Keratinocyte (primary cell): ENCODE data around the gene RASIP1. TPM values are rescaled to one million over a fixed set of nuclear protein-coding genes. Genes with fewer than 3 reads are reported as not detected.

Experiments
- DNase-seq: peaks from one replicate; pipeline ENCODE4 v3.0.0-alpha.2; 2011; ENCODE audit warnings: low read depth, missing footprints, low spot score
- FAIRE-seq: peaks from 2 replicates; lab custom pipeline; 2011; peaks lifted over from hg19 to GRCh38; lab: Jason Lieb, UNC
- H2AFZ ChIP-seq: 2 replicates; pipeline ENCODE4 v1.6.0; 2012; ENCODE audit warnings: low read length, control low read depth, inconsistent platforms; ENCODE audit not compliant: control insufficient read depth
- H3K27ac ChIP-seq: 2 replicates; pipeline ENCODE4 v1.5.1; 2011; ENCODE audit warnings: low read length; ENCODE audit not compliant: control insufficient read depth, insufficient read depth
- H3K27me3 ChIP-seq: 3 replicates; pipeline ENCODE4 v1.6.0; 2011; ENCODE audit warnings: low read length; ENCODE audit not compliant: control insufficient read depth, insufficient read depth; ENCODE audit errors: extremely low read depth
- H3K36me3 ChIP-seq, 2 experiments: 2 replicates in 1 of 2; 3 replicates in 1 of 2; pipeline ENCODE4 v1.5.1; 2011; ENCODE audit warnings: low read length in 2 of 2, mild to moderate bottlenecking in 1 of 2; ENCODE audit not compliant: control insufficient read depth in 2 of 2, insufficient read depth in 2 of 2; ENCODE audit errors: extremely low read depth in 1 of 2
- H3K4me1 ChIP-seq: 3 replicates; pipeline ENCODE4 v1.5.1; 2011; ENCODE audit warnings: low read length; ENCODE audit not compliant: control insufficient read depth, insufficient read depth; ENCODE audit errors: extremely low read depth
- H3K4me2 ChIP-seq: 3 replicates; pipeline ENCODE4 v1.6.0; 2011; ENCODE audit warnings: low read depth, low read length; ENCODE audit not compliant: control insufficient read depth, insufficient read depth; ENCODE audit errors: extremely low read depth
- H3K4me3 ChIP-seq, 3 experiments: fragments of 200-600 bp in 1 of 3; sonication (generic) in 1 of 3; 2 replicates in 2 of 3; 3 replicates in 1 of 3; pipeline ENCODE4 v1.5.1; 2011 to 2016; ENCODE audit warnings: low read length in 3 of 3, mild to moderate bottlenecking in 3 of 3, control low read depth in 2 of 3, inconsistent platforms in 1 of 3, low read depth in 1 of 3, mixed read lengths in 1 of 3, mixed run types in 1 of 3, moderate library complexity in 1 of 3; ENCODE audit not compliant: control insufficient read depth in 2 of 3, insufficient read depth in 2 of 3; ENCODE audit errors: extremely low read depth in 1 of 3
- H3K79me2 ChIP-seq: 2 replicates; pipeline ENCODE4 v1.6.0; 2012; ENCODE audit warnings: low read length; ENCODE audit not compliant: control insufficient read depth, insufficient read depth
- H3K9ac ChIP-seq: 3 replicates; pipeline ENCODE4 v1.6.0; 2011; ENCODE audit warnings: low read length; ENCODE audit not compliant: control insufficient read depth, insufficient read depth; ENCODE audit errors: extremely low read depth
- H3K9me1 ChIP-seq: 3 replicates; pipeline ENCODE4 v1.6.0; 2011; ENCODE audit warnings: low read length; ENCODE audit not compliant: control insufficient read depth, insufficient read depth; ENCODE audit errors: extremely low read depth
- H3K9me3 ChIP-seq: 2 replicates; pipeline ENCODE4 v1.5.1; 2012; ENCODE audit warnings: low read depth, low read length; ENCODE audit not compliant: control insufficient read depth
- H4K20me1 ChIP-seq: 3 replicates; pipeline ENCODE4 v1.6.0; 2011; ENCODE audit warnings: low read length; ENCODE audit not compliant: control insufficient read depth, insufficient read depth; ENCODE audit errors: extremely low read depth
- CTCF ChIP-seq, 3 experiments: IDR thresholded peaks in 1 of 3; conservative IDR thresholded peaks in 1 of 3; optimal IDR thresholded peaks in 1 of 3; 2 replicates in 2 of 3; 3 replicates in 1 of 3; pipeline versions ENCODE3 to v1.5.1; 2011; ENCODE audit warnings: low read length in 3 of 3, mild to moderate bottlenecking in 3 of 3, moderate library complexity in 2 of 3, control low read depth in 1 of 3, inconsistent platforms in 1 of 3; ENCODE audit not compliant: insufficient read depth in 2 of 3; ENCODE audit errors: extremely low read depth in 1 of 3
- EZH2 ChIP-seq: IDR thresholded peaks from one replicate; pipeline ENCODE4 v1.6.1; 2012; ENCODE audit warnings: inconsistent platforms, mild to moderate bottlenecking, low read length, moderate library complexity
- dilution Hi-C: fragments of 300-500 bp; cut with MboI; formaldehyde crosslinking; loops from one replicate; pipeline ENCODE4 v1.7.0; 2020; ENCODE audit warnings: low sequenced_read_pairs; ENCODE audit not compliant: extremely low pct_ligation_motif_present
- polyA plus RNA-seq, 5 experiments: library from polyadenylated mRNA; depleted of rRNA in 3 of 5; stranded (reverse) in 3 of 5; stranded (forward) in 1 of 5; unstranded in 1 of 5; fragments of >200 nt; gene quantifications; 1 replicate in 1 of 5; 2 replicates in 3 of 5; 3 replicates in 1 of 5; pipeline versions ENCODE4 v1.2.1 to v1.2.3, GENCODE V29; 2011 to 2012; ENCODE audit warnings: missing spikeins in 2 of 5, low read depth in 1 of 5, low replicate concordance in 1 of 5

RASIP1 gene
- polyA plus RNA-seq, 1 donor (not counting 4 experiments of a cell fraction or from before 2014, with no cell fraction given) = 2.3 TPM

- Histone ChIP-seq H3K4me1 (peaks cover 5% of the 10 kb centered on the region), H3K9me1 (no peaks in the 10 kb centered on the region), H3K27me3 (no peaks in the 10 kb centered on the region), H4K20me1 (no peaks in the 10 kb centered on the region), H3K4me2 (no peak overlapping the region), H3K36me3 (peaks cover 0 to 4% of the 10 kb centered on the region in 2 experiments), H3K9me3 (no peaks in the 10 kb centered on the region), H3K4me3 (no peak overlapping the region), H3K9ac (no peak overlapping the region), H3K79me2 (peaks cover 1% of the 10 kb centered on the region), H2AFZ (no peak overlapping the region), H3K27ac (no peak overlapping the region)
- no peak for FAIRE-seq
- DNase-seq = no peak
- dilution Hi-C loops = no loop called here
- no peak for TF ChIP-seq EZH2
- no peak for TF ChIP-seq CTCF (optimal IDR thresholded peaks at IDR 0.05 in 1 of 3, IDR thresholded peaks at IDR 0.05 in 1 of 3, conservative IDR thresholded peaks at IDR 0.05 in 1 of 3; ENCODE audit: extremely low read depth in 1 of 3, insufficient read depth in 2 of 3, low read length in 3 of 3)
Observed at GRCh38 chr19:48708471-48708870, 31.9 kb downstream of the RASIP1 start.

DNA sequence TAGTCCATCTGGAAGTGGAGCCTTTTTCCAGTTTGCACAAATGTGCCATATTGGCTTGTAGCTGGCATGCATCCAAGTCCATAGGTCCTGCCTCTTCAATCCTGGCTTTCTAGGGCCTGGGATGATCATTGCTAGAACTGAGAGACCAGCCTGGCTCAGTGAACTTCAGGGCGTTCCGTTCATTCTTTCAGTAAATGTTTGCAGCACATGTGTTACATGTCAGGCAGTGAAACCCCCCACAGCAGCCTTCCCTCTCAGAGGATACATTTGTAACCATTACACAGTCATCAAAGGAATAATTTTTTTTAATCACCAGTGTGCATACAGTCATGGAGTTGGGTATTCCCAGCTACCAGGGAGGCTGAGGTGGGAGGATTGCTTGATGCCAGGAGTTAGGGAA, 35.0 kb downstream of the RASIP1 start:
- FAIRE-seq (no peak), DNase-seq (no peak)
- H3K36me3 ChIP-seq = peaks cover 0 to 8% of the 10 kb centered on the region in 2 experiments
- H3K4me2 ChIP-seq = no peak overlapping the region
- dilution Hi-C loops = no loop called here
- no peak for TF ChIP-seq EZH2
- no peak for TF ChIP-seq CTCF (optimal IDR thresholded peaks at IDR 0.05 in 1 of 3, IDR thresholded peaks at IDR 0.05 in 1 of 3, conservative IDR thresholded peaks at IDR 0.05 in 1 of 3; ENCODE audit: extremely low read depth in 1 of 3, insufficient read depth in 2 of 3, low read length in 3 of 3)
- H3K4me1 ChIP-seq = no peaks in the 10 kb centered on the region
- H3K79me2 ChIP-seq = no peaks in the 10 kb centered on the region
- no peak overlapping the region for H3K27ac ChIP-seq
- no peaks in the 10 kb centered on the region for H3K27me3 ChIP-seq
- H2AFZ ChIP-seq = no peak overlapping the region
- no peak overlapping the region for H3K9ac ChIP-seq
- H3K9me1 ChIP-seq = no peaks in the 10 kb centered on the region
- no peaks in the 10 kb centered on the region for H4K20me1 ChIP-seq
- H3K4me3 ChIP-seq = no peak overlapping the region
- H3K9me3 ChIP-seq = no peaks in the 10 kb centered on the region
